CD4-positive, alpha-beta T cell treated with Interleukin-15 for 4 hours (primary cell): ENCODE results near the gene KIAA0753.

Experiments used
- DNase-seq: peaks from one replicate; pipeline ENCODE4 v3.0.0-alpha.2; 2020; ENCODE audit warnings: low spot score

The KIAA0753 gene

DNA sequence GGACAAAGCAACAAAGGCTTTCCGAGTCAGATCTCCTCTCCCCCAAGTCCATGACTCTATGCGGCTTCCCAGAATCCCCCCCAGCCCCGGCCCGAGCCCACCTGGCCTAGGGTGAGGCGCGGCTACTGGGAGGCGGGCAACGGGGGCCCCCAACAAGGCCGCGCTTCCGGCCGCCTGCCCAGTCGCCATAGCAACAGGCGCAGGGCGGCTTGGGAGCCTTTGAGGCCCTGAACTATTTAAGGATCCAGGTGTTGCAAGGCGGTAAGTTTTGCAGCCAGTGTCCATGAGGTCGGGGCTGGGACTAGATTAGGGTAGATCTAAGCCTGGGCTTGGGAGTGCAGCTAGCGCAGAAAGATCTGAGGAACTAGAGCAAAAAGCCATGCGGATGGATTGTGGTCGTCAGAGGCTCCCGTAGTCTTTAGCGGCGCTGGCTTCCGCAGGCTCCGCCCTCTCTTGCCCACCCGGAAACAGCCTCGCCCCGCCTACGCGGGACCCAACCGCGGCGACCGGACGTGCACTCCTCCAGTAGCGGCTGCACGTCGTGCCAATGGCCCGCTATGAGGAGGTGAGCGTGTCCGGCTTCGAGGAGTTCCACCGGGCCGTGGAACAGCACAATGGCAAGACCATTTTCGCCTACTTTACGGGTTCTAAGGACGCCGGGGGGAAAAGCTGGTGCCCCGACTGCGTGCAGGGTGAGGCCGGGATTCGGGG is at the start of gene KIAA0753, which contains the start of gene TXNDC17:
KIAA0753 (minus strand) TSS at position 176 of the 711 bp plus-strand sequence. CDS start 5,608 bp downstream, outside the sequence.
TXNDC17 (plus strand) TSS at position 525 of the 711 bp plus-strand sequence; CDS start at position 548, 23 bp downstream.
- peak; percentile 89 for DNase-seq

DNA sequence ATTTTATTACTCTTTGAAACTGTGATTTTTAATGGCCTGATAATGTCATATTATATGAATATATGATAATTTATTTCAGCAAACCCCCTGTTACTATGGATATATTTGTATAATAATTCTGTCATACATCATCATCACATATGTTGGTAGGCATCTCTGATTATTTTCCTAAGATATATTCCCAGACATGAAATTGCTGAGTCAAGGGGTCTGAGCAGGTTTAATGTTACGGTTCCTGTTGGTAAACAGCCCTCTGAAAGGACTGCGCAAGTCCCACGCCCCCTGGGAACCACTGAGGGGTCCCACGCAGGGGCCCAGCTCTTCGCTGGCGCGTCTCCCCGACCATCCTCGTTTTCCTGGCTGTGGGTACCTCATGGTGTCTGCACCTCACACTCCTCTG is 48.4 kb upstream of the KIAA0753 start:
- no peak for DNase-seq

DNA sequence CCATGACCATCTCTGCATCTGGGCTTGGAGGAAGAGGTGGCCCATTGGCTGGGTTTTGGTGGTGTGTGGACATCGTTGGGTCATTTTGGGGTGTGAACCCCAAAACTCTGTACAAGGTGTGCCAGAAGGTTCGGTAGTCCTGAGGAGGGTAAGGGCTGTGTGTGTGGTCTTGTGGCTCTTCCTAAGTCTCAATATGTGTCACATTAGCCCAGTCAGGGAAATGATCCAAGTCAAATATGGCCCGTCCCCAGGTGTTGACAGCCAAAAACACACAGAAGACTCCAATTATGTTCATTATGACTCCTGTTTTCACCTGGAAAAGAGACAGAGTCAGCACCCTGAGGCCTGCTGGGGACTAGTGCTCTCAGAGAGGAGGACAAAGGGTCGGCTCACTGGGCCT is 45.5 kb upstream of the KIAA0753 start:
- no peak for DNase-seq

DNA sequence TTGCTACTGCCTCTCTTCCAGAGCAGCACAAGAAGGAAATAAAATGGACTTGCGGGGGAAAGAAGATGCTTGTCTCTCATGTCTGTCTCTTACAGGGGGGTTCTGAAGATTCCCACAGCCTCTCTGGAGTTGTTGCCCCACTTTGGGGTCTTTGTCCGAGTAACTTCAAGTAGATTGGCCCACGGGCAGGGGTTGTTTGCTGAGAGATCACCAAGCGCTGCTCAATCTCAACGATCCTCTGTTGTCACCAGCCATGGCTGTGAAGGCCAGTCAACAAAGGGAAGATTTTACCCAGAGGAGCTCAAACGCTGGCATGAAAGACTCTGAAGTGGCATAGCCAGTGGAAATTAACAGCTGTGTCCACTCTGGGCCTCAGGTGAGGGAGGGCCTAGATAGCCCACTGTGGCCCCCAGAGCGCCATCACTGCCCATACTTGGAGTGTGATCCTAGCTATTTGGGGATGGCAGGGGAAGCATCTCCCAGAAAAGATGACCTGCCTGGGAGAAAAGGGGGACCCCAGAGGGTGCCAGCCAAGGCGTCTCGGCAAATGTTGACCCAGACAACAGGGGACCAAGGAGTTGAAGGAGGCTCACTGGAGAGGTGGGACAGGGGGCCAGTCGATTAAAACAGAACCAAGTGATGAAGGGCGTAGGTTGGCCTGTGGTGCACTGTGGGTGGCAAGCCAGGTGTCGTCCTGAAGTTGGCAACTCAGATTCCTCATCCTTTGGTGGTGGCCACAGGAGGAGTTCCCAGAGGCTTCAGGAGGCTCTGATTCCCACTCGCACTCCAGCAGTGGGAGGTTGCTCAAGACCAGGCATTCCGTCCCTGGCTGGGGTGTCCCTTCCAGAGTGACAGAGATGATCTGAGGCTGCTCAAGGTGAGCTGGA is 44.6 kb upstream of the KIAA0753 start:
- DNase-seq: no peak

DNA sequence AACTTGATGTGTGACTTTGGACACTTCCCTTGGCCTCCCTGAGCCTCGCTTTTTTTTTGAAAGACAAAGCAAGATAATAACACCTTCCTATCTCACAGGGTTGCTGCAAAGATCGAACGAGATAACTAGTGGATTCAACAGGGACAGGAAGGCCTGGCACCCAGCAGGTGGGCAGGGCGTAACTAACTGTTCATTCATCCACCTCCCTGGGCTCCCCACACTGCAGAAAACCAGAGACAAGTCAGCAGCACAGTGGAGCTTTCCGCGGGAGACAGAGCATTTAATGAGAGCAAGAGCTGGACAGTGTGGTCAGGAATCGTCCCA is 43.9 kb upstream of the KIAA0753 start:
- no peak for DNase-seq

DNA sequence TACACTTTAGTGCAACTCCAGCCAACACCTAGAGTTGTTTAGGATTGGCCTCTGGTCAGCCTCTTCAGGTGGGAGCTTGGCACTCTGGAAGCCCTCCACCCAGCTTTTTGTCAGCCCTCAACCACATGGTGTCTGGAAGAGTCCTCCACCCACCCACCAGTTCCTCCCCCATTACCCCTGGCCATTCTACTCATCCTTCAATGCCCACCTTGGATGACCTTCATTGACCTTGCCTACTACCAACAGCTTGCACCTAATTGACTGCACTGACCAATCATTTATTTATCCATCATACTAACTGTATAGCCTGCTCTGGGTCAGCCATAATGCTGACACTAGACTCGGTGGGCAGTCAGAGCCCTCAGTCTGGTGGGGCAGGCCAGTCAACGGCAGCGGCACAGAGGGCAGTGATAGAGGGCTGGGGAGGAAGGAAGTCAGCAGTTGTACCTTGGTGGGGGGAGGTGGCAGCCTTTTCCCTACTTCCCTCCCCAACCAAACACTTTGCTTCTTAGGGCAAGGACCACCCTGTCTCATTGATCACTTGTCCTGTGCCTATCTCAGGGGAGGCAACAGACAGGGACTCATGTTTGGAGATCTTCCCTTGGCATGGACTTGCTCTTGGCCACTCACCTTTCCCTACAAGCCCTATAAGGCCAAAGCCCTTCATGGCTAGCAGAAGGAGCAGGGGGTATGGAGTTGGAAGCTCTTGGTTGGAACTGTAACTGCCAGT is 43.4 kb upstream of the KIAA0753 start:
- DNase-seq: no peak

DNA sequence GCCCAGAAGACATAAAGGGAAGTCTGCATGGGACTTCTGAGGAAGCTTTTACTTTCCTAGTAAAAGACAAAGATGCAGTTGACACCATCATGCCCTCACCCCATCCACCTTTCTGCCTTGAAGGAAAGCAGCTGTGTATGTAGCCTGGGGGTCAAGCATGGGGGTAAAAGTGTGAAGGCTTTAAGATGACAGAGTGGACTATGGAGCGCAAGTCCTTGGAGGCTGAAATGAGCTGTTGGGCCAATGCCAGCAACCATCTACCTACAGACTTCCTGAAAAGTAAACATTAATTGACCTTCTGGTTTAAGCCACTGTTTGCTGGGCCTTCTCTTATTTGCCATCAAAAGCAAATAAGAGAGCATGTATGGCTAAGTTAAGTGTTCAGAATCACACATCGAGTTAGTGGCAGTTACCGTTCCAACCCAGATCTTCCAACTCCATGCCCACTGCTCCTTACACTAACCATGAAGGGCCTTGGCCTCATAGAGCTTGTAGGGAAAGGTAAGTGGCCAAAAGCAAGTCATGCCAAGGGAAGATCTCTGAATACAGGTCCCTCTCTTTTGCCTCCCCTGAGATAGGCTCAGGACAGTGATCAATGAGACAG is 42.7 kb upstream of the KIAA0753 start:
- DNase-seq: no peak

DNA sequence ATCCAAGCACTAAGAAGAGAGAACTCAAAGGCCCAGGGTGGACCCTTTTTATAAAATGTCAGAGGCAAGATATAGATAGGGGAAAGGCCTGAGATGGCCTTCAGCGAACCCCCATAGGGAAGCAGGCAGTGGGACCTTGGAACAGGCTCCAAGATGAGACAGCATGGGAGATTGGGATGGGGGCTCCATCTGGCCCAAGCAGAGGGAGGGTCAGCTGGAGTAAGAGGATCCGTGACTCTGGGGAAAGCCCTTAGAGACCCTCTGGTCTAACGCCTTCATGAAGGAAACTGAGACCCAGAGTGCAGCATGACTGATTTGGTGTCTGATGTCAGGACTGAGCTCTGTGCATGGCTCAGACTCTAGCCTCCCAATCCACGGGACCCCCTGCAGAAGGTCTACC is 41.8 kb upstream of the KIAA0753 start:
- no peak for DNase-seq

DNA sequence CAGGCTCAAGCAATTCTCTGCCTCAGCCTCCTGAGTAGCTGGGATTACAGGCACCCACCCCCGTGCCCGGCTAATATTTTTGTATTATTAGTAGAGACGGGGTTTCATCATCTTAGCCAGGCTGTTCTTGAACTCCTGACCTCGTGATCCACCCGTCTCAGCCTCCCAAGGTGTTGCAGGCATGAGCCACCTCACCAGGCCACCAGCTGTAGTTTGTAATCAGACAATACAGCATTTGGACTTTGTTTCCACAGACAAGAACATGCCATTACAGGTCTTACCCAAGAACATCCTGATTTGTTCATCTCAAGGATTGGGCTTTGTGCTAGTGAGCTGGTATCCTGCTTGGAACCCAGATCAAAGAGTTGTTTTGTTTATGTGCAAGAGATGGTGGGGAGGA is 41.2 kb upstream of the KIAA0753 start:
- DNase-seq: no peak

DNA sequence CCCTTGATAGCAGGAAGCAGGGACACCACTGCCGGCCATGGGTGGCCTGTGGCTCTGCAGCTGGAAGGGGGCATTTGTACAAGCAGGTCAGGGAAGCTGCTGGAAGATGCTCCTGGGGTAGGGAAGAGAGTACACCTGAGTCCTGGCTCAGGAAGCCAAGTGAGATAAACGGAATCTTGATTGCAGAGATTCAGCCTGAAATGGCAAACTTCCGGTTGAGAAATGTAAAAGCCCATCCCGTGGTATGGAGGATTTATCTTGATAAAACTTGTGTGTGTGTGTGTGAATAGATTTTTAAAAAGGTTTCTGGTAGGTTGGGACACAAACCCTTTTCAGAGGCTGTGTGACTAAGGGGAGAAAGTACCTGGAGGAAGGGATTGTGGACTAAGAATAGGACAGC is 40.7 kb upstream of the KIAA0753 start:
- DNase-seq: no peak

DNA sequence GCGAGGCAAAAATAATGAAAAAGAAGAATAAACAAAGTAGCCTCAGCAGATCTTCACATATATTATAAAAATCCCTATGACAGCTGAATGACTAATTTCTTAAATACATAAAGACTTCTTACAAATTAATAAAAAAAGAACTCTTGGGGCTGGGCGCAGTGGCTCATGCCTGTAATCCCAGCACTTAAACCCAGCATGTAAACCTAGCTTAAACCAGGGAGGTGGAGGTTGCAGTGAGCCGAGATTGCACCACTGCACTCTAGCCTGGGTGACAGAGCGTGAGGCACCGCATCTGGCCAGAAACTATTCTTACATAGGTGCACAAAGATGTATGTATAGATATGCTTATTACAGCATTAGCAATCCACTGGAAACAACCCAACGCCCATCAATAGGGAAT is 38.7 kb upstream of the KIAA0753 start:
- no peak for DNase-seq

DNA sequence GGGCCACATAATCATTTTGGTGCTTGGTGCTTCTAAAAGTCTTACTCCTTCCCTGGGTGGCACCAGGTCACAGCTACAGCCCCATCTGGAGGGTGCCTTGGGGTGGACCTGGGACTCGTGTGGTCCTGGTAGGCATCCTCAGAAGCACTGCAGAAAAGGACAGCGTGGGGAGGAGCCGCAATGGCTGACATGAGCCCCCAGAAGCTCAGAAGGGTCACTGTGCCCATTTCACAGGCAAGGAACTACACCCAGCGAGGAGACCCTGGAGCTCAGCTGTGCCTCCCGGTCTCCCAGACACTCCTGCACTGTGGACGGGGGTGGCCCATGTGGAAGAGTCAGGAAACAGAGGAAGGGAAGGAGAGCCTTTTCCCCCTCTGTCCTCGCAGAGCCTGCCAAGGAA is 37.4 kb upstream of the KIAA0753 start:
- no peak for DNase-seq

DNA sequence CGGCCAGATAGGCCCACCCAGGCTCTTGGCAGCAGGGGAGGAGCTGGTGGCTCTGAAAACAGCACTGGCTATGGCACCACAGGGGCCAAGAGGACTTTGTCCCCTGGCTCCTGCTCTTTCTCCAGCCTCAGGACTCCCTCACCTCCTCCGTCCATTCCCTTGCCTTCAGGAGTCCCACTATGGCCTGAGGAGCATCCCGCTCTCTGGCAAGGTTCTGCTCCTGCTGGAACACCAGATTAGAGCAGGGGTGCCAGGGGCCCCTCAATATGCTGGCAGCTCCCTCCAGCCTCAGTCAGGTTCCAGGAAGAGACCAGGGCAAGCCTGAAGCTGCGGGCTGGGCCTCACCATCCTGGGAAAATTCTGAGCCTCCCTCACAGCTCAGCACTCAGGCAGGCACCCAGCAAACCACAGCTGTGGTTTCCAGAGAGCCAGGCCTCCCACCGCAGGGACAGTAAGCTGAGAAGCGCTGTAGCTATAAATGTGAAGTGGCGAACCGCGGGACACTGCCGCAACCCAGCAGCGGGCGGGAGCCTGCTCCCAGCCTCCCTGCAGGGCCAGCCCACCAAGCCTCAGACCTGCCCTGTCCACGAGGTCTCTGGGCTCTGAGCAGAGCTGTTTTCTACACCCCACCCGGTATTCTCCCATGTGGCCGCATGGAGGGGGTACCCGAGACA is 36.8 kb upstream of the KIAA0753 start:
- no peak for DNase-seq

DNA sequence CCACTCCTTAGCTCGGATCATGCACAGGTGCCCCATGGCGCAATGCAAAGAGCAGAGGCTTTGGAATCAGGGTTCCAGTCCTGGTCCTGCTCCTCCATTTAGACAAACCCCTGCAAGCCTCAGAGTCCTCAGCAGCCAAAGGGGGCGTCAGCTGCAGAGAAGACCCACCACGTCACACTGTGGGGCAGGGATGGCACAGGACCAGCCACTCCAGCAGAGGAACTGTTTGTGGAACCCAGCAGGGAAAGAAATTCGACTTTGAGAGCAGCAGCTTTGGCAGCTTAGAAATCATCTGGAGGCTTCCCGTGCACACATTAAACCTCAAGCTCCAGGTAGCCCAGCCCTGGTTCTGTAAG is 36.3 kb upstream of the KIAA0753 start:
- no peak for DNase-seq

DNA sequence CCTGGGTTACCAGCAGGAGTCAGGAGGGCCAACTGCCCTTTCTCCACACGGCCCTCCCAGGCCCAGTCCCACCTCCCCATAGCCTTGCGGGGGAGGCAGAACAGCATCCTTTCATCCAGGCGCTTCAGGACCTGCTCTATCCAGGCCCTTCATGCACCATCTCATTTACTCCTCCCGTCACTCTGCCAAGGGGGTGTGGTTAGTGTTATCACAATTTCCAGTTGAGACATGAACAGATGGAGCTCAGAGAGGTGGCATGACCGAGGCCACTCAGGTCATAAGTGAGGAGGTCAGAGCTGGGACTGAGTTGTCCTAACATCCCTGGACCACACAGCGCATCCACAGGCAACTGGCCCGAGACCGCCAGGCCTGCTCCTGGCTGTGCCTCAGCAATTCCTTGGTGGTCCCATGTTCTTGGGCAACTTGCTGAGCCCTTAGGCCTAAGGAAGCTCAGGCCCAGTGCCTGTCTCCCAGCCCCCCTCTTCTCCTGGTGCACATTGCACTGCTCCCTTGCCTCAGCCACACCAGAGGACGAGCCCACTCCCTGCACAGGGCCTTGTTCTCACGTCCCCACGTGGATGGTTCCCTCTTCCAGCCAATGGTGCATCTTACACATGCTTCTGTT is 34.8 kb upstream of the KIAA0753 start:
- DNase-seq: no peak

DNA sequence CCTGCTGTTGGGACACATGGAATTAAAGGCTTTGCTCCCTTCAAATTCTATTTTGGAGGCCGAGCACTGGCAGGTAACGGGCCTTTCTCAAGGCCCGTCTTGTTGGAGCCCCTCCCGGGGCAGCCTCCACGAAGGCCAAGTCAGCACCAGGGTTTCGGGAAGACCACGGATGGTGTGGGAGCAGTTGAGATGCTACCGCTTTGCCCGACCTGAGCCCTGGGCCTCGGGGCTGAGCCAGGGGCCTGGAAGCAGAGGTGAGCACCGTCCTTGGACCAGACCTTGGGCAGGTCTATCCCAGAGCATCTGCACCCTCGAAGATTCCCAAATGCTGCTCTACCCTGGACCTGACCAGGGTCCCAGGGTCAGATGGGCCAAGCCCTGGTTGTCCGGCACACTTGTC is 34.1 kb upstream of the KIAA0753 start:
- no peak for DNase-seq

DNA sequence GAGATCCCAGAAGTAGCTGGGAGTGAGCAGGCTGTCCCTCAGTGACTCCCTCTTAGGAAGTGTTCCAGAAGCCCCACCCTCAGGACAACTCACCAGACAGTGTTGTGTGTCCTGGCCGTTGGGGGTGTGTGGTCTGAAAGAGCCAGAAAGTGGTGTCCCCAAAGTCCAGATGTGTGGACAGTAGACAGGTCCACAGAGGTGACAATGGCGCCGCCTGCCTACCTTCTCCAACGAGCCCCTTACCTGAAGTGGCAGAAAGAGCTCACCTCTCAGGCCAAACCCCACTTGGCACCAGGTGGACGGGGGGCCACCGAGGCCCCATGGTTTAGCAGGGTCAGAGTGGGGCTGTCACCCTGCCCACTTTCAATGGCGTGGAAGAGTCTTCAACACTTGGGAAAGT is 30.9 kb upstream of the KIAA0753 start:
- no peak for DNase-seq

DNA sequence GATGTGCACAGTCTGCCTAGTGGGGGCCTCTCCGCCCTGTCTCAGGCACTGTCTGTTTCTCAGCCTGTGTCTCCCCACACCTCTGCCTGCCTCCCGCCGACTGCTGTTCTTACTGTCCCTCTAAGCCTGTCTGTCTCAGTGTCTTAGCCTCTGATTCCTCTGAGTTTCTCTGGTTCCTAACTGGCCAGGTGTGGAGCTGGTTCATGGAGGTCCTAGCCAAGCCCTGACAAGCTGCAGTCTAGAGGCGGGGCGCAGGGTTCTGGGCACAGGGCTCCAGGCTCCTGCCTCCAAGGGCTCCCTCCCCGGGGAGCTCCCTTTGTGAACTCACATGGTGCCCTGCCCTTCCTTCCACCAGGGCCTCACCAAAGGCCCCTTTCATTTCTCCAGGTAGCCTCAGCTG is 30.5 kb upstream of the KIAA0753 start:
- DNase-seq: no peak

DNA sequence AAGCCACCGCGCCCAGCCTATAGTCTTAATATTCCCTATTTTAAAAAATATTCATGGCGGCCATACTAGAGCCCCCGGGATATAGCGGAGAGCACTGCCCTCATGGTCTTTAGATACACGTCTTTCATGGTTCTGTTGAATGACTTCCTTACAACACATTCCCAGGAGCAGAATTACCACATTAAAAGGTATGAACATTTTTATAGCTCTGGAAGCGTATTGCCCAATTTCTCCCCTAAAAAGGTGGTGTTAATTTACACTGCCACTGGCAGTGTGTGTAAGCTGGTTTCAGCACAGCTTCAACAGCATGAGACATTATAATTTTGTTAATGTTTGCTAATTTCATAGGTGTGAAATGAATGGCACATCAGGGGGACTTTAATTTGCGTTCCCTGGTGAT is 30.1 kb upstream of the KIAA0753 start:
- DNase-seq: no peak

DNA sequence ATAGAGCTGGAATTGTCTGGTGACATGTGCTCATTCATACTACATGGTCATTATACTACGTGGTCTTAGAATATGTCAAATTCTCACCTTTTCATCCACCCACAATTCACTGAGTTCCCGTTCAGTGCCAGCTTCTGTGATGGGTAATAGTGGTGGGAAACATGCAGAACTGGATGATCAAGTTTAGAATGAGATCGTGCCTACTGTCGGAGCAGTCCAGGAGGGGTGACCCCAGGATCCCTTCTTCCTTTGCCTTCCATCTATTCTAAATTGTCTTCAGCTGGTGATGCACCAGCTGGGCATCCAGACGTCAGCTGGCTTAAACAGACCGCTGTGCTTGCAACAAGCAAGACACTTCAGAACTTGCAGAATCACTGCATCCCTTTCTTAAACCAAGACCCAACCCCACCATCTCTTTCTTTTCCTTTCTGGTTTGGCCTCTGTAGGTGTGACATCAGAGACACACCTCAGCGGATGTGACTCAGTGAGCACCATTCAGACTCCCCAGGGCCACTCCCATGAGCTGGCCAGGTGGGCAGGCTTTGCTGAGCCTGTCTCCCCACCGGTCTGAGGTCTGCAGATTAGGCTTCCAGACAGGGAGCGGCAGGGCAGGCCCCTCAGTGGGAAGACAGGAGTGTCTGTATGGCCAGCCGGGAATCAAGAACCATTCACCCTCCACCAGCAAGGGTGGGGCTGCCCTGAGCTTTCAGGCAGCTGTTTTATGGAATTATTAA is 29.1 kb upstream of the KIAA0753 start:
- DNase-seq: no peak
